GM19438 (cell line): ENCODE results near the gene ZNF488.
"Not testable (repeated sequence)": the region's sequence is repeated elsewhere in the genome, so short reads cannot be mapped to it uniquely, and the experiment has no call there.

Source experiments
- ATAC-seq: cut with Tn5 transposase; IDR thresholded peaks from one replicate; pipeline ENCODE4 v1.9.1; 2021; ENCODE audit warnings: low read depth; ENCODE audit not compliant: unreplicated experiment

The ZNF488 gene

DNA sequence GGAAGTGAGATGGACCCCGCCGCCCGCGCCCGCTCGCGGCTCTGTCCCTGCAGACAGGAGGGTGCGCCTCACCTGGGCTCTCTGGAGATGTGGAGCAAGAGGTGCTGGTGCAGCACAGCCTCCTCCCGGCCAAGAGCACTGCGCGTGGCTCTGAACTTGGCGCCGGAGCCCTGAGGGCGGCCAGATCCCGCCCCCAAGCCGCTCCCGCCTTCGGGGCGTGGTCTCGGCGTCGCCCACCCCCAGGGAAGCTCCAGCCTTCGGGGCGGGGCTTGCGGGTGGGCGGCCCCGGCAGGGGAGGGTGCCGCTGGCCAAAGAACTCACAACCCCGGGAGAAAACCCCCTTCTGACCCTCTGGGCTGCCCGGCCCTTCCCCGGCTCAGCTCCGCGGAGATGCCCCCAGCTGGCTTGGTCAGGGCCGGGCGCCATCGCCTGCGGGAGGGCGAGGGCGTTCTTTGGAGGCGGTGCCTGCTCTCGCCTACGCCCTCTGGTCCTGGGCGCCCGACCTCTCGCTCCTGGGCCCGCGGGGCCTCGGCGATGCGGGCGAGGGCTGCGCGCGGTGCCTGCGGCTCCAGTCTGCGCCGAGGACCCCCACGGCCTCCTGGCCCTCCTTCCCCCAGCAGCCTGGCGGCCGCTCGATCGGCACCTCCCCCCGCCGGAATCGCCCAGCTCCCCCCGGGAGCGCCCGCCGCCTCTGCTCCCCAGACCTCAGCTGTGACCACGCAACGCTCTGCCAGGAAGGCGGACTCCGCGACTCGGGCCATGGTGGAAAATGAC, at the start of gene ZNF488:
TSS of gene ZNF488 (minus strand) at position 146 of the 774 bp plus-strand sequence. CDS start 15,464 bp downstream, outside the sequence.
- ATAC-seq = peak; percentile 95

- no peak for ATAC-seq
These were observed 41.8 kb upstream of the ZNF488 start for GRCh38 chr10:47425813-47426419.

DNA sequence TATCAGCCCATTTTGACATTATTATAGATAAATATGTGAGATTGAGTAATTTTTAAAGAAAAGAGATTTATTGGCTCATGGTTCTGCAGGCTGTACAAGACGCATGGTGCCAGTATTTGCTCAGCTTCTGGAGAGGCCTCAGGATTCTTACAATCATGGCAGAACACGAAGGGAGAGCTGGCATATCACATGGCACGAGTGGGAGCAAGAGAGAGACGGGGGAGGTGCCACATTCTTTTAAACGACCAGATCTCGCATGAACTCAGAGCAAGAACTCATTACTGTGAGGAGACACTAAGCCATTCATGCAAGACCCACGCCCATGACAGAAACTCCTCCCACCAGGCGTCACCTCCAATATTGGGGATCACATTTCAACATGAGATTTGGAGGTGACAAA, 40.1 kb upstream of the ZNF488 start:
- ATAC-seq = no peak

DNA sequence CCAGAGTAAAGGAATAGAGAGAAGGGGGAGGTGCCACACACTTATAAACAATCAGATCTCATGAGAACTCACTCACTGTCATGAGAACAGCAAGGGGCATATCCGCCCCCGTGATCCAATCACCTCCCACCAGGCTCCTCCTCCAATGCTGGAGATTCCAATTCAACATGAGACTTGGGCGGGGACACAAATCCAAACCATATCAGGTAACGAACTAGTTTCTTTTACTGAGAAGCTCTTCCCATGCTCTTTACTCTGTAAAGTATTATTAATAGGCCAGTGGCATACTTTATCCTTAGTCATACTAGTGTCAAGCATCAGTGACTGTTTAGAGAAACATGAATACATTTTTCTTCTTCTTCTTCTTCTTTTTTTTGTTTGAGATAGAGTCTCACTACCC, 39.4 kb upstream of the ZNF488 start:
- no peak for ATAC-seq

- ATAC-seq = no peak
These were observed 37.2 kb upstream of the ZNF488 start for GRCh38 chr10:47421057-47421952.

DNA sequence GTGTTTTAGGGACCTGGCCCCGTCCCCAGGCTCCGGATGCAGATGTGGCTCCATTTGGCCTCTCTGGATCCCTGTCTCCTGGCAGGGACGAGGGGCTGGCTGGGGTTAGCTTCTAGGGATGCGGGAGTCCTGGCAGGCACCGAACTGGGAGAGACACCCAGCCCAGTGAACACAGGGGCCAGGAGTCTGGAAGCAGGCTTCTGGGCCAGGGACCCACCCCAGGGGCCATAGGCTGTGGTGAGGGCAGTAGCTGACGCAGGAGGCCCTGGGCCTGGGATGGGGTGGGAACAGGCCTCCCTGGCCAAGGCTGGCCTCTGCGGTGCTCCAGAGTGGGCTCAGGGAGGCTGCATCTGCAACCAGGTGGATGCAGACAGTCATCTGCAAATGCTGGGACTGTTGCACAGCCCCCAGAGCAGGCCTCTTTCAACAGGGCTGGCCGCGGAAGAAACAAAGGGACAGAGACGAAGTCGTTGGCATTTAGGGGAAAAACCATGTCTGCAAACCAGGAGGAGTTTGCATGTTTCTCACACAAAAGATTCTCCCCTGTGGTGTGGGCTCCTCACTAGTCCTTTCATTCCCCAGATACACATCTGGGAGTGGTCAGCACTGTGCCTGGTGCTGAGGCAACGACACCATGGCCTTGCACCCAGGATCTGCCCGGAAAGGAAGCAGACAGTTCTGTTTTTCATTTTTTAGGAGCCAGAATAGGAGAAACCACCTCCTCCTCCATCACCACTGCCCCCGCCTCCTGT, 36.4 kb upstream of the ZNF488 start:
- no peak for ATAC-seq

DNA sequence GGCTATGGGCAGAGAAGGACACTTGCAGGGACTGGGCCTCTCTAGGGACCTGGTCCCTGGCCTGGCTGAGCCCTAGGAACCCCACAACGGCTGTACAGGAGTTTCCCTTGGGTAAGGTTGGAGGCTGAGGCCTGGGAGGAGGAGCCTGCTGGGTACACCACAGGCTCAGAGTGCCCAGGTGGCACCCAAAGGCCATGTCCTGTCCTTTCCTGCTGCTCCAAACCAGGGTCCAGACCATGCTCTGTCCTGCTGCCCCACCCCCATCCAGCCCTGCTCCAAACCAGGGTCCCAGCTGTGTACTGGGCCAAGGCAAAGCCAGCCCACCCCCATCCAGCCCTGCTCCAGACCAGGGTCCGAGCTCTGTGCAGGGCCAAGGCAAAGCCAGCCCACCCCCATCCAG, 35.3 kb upstream of the ZNF488 start:
- no peak for ATAC-seq

DNA sequence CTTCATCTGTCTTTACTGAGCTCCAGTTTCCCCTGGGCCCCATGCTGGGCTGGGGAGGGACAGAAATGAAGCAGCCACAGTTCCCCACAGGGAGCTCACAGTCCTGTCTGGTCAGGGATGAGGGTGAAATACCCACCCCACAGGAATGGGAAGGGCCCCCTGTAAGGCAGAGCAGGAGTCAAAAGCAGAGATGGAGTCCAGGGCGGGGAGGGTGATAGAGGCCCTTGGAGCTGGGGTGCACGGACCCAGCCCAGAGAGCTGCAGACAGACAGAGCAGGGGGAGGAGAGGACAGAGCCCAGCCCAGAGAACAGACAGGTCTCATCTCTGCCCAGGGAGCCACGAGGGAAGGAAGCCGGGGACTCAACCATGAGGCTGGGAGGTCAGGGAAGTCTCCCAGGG, 34.9 kb upstream of the ZNF488 start:
- ATAC-seq = no peak

DNA sequence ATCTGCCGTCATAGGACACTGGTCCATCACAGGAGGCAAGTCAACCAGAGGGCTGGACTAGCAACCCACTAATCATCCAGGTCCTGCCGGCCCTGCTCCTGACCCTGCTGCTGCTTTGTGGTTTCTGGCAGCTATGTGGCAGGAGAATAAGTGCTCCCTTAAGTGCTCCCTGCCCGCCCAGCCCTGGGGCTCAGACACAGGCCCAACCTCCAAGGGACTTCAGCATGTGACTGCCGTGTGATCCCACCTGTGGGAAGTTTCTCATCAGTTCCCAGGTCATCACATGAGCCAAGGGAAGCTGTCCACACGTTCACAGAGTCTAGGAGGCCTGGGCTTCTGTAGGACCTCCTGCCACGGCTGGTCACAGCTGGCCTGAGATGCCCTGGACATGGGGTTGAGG, 34.2 kb upstream of the ZNF488 start:
- no peak for ATAC-seq

DNA sequence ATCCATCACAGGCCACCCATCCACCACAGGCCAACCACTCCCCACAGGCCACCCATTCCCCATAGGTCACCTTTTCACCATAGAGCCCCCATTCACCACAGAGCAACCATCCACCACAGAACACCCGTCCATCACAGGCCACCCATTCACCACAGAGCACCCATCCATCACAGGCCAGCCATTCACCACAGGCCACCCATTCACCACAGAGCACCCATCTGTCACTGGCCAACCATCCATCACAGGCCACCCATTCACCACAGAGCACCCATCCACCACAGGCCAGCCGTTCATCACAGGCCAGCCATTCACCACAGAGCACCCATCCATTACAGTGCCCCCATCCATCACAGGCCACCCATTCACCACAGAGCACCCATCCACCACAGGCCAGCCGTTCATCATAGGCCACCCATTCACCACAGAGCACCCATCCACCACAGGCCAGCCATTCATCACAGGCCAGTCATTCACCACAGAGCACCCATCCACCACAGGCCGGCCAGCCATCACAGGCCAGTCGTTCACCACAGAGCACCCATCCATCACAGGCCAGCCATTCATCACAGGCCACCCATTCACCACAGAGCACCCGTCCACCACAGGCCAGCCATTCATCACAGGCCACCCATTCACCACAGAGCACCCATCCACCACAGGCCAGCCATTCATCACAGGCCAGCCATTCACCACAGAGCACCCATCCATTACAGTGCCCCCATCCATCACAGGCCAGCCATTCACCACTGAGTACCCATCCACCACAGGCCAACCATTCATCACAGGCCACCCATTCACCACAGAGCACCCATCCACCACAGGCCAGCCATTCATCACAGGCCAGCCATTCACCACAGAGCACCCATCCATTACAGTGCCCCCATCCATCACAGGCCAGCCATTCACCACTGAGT, 32.5 kb upstream of the ZNF488 start:
- not testable (repeated sequence) for ATAC-seq

DNA sequence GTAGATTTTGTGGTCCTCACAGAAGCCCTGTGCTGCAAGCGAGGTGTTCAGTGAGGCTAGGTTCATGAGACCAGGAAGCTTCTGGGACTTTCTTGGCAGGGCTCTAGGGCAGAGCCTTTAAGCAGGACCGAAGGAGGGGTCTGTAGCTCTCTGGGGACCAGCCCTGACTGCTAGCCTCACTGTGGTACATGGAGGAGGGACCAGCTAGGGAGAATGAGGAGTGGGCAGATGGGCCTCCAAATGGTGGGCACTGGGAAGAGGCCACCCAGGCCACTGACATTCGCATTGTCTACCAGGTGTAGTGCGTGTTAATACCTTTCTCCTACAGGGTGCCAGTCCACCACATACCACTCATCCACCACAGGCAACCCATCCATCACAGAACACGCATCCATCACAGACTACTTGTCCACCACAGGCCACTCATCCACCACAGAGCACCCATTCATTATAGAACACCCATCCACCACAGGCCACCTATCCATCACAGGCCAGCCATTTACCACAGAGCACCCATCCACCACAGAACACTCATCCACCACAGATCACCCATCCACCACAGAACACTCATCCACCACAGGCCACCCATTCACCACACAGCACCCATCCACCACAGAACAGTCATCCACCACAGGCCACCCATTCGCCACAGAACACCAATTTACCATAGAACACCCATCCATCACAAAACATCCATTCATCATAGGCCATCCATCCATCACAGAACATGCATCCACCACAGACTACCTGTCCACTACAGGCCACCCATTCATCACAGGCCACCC, 31.6 kb upstream of the ZNF488 start:
- no peak for ATAC-seq

DNA sequence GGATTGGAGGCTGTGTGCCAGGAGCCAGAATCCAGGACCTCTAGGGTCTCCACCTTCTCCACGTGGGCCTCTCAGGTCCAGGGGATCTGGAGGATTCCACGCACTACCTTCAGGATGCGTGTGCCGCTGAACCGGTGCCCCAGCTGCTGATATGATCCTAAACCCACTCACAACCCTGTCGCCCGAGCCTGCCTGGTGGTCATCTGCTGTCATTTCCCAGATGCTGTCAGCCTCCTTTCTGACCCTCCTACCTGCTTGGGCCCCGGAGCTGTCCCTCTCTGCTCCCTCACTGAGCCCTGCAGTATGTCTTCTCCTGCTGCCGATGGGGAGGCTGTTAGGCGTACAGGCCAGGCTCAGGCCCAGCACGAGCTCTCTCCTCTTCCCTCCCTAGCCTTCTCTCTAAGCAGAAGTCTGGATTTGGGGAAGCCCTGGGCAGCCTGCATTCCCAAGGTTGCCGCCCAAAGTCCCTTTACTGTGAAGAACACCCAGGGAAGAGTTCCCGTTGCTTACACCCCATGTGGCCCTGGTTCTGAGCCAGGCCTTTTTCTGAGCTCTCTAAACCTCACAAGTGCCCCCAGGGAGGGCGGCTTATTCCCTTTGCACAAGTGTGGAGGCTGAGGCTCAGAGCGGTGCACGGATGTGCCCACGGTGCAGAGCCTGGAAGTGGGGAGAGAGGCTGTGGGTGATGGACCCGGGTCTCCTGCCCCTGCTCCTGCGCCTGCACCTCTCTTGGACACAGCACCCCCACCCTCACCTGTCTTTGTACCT, 30.8 kb upstream of the ZNF488 start:
- no peak for ATAC-seq

DNA sequence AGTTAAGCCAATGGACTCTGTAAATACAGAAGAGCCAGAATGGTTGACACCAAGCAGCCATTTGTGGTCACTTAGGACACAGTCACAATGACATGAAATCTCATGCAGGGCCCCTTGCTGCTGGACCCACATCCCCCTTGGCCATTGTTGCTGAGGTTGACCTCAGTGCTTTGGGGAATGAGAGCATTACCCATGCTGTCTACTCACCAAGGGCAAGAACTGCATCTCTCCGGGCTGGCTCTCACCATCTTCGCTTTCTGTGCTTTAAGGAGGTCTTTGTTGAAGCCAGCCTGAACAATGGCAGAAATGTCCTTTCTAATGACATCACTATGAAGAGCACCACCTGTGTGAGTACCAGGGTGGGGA, 30.1 kb upstream of the ZNF488 start:
- ATAC-seq = no peak

- ATAC-seq = no peak
These were observed 29.6 kb upstream of the ZNF488 start for GRCh38 chr10:47413531-47414226.

GRCh38 chr10:47412869-47413268, 28.8 kb upstream of the ZNF488 start:
- no peak for ATAC-seq

DNA sequence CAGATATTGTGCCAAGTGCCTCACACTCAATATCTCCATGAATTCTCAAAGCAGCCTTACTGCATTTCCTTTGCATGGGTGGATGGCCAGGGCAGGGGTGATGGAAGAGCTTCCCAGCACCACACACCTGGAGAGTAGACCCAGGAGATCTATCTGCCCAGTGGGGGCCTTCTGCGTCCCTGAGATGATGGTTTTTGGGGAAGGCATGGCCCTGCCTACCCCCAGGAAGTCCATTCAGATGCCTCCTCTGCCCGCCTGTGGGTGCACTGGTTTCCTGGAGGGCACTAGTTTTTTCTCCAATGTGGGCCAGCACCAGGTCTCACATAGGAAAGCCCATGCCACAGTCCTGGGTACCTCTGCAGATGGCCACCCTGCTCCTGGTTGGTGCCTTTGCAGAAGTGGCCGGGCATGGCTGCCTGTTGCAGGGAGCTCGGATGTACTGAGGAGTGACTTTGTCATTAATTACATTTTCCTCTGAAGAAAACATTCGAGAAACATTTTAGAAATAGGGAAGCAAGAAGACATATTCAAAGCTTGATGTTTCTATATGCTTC, 28.2 kb upstream of the ZNF488 start:
- no peak for ATAC-seq

DNA sequence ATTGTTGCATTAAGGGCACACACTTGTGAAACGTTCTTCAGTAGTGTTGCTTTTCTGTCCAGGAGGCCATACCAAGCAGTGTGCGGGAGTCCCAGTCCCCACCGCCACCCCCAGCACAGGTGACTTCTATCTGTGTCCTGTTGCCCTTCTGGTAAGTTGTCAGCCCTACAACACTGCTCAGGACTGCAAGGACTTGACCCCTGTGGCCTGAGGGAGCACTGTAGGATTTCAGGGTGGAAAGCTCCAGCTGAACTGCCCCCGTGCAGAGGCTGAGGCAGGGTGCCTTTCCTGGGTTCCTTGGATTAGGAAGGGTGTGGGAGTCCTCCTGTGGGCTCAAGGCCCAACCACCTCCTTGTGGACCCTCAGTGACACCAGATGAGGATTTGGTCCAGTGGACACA, 26.8 kb upstream of the ZNF488 start:
- ATAC-seq = no peak
